A549 (cell line): ENCODE measurements around the gene EWSR1. TPM values are rescaled to one million over a fixed set of nuclear protein-coding genes. Genes with fewer than 3 reads are reported as not detected.

Source experiments
- ATAC-seq, 2 experiments: fragments of 200-7000 bp in 1 of 2; fragments of >200 bp in 1 of 2; cut with Nextera tagmentation in 1 of 2; cut with Tn5 transposase in 1 of 2; 3 replicates each; pipeline versions ENCODE4 v1.8.0 to v1.9.1; 2018 to 2020; ENCODE audit warnings: mild to moderate bottlenecking in 1 of 2, moderate library complexity in 1 of 2
- CTCF ChIA-PET: fragments of 300-600 bp; sonication (Branson Sonifier 250); formaldehyde crosslinking; extraction: SDS; loops from one replicate; lab custom pipeline; 2021; ENCODE audit warnings: antibody characterized with exemption, inconsistent platforms; lab: Yijun Ruan, JAX
- POLR2A ChIA-PET: fragments of 350-600 bp; formaldehyde crosslinking; extraction: SDS; loops from one replicate; lab custom pipeline; 2021; ENCODE audit warnings: antibody characterized with exemption, inconsistent platforms; lab: Yijun Ruan, JAX
- DNase-seq, 2 experiments: peaks; one replicate each; pipeline versions ENCODE4 v3.0.0 to v3.0.0-alpha.2; 2011 to 2016; ENCODE audit warnings: low read depth in 1 of 2, low spot score in 1 of 2
- FAIRE-seq: peaks from 2 replicates; lab custom pipeline; 2011; peaks lifted over from hg19 to GRCh38; lab: Jason Lieb, UNC
- H3K27ac ChIP-seq, 2 experiments: fragments of >200 bp; sonication (Bioruptor Twin); formaldehyde crosslinking; 3 replicates each; pipeline ENCODE4 v1.5.1; 2016 to 2017
- H3K4me1 ChIP-seq: fragments of >200 bp; sonication (Bioruptor Twin); formaldehyde crosslinking; 3 replicates; pipeline ENCODE4 v1.6.1; 2016
- H3K4me2 ChIP-seq: fragments of >200 bp; sonication (Bioruptor Twin); formaldehyde crosslinking; 3 replicates; pipeline ENCODE4 v1.6.1; 2016
- H3K4me3 ChIP-seq: fragments of >200 bp; sonication (Bioruptor Twin); formaldehyde crosslinking; 3 replicates; pipeline ENCODE4 v1.5.1; 2016
- H3K9me3 ChIP-seq: fragments of >200 bp; sonication (Bioruptor Twin); formaldehyde crosslinking; 3 replicates; pipeline ENCODE4 v1.6.1; 2016
- CBX2 ChIP-seq: fragments of 200-600 bp; sonication (generic); IDR thresholded peaks from 2 replicates; pipeline ENCODE4 v1.6.1; 2016; ENCODE audit warnings: low read depth, mild to moderate bottlenecking, borderline replicate concordance
- EHF ChIP-seq: fragments of 250-450 bp; sonication (Bioruptor Pico); IDR thresholded peaks from 2 replicates; pipeline ENCODE4 v1.5.0; 2020; ENCODE audit warnings: mild to moderate bottlenecking
- EHMT2 ChIP-seq: fragments of 200-600 bp; sonication (generic); IDR thresholded peaks from 2 replicates; pipeline ENCODE4 v1.6.1; 2016; ENCODE audit warnings: antibody characterized with exemption, low read depth, mild to moderate bottlenecking, moderate library complexity
- EP300 ChIP-seq, 2 experiments: fragments of >200 bp; sonication (Bioruptor Twin); formaldehyde crosslinking; IDR thresholded peaks; 2 replicates in 1 of 2; 3 replicates in 1 of 2; pipeline ENCODE4 v1.6.1; 2016 to 2017
- FOXS1 ChIP-seq: fragments of 250-450 bp; sonication (Bioruptor Pico); IDR thresholded peaks from 2 replicates; pipeline ENCODE4 v1.5.0; 2020; ENCODE audit warnings: mild to moderate bottlenecking, moderate library complexity
- GATA3 ChIP-seq: IDR thresholded peaks from 2 replicates; pipeline ENCODE4 v1.6.1; 2012; ENCODE audit warnings: borderline replicate concordance
- HOXB5 ChIP-seq: fragments of 250-450 bp; sonication (Bioruptor Pico); IDR thresholded peaks from 2 replicates; pipeline ENCODE4 v1.5.0; 2020; ENCODE audit warnings: mild to moderate bottlenecking, moderate library complexity
- KDM5A ChIP-seq: fragments of 200-600 bp; sonication (generic); IDR thresholded peaks from 2 replicates; pipeline ENCODE4 v1.6.1; 2016; ENCODE audit warnings: antibody characterized with exemption, mild to moderate bottlenecking
- MAZ ChIP-seq: fragments of 150-350 bp; IDR thresholded peaks from 2 replicates; pipeline ENCODE4 v1.6.1; 2014; ENCODE audit warnings: antibody characterized with exemption, low read depth, low read length, borderline replicate concordance
- PHF8 ChIP-seq: fragments of 200-600 bp; sonication (generic); IDR thresholded peaks from 2 replicates; pipeline ENCODE4 v1.6.1; 2016; ENCODE audit warnings: low read depth, mild to moderate bottlenecking, antibody characterized with exemption, moderate library complexity, borderline replicate concordance
- RAD21 ChIP-seq, 2 experiments: fragments of >200 bp in 1 of 2; sonication (Bioruptor Twin) in 1 of 2; formaldehyde crosslinking in 1 of 2; IDR thresholded peaks in 1 of 2; conservative IDR thresholded peaks in 1 of 2; 2 replicates in 1 of 2; 3 replicates in 1 of 2; pipeline ENCODE4 v1.6.1; 2012 to 2018; ENCODE audit warnings: inconsistent platforms in 1 of 2
- RNF2 ChIP-seq: fragments of 200-600 bp; sonication (generic); IDR thresholded peaks from 2 replicates; pipeline ENCODE4 v1.6.1; 2016; ENCODE audit warnings: low read depth, mild to moderate bottlenecking, antibody characterized with exemption, moderate library complexity, borderline replicate concordance
- SREBF2 ChIP-seq: fragments of 450-650 bp; IDR thresholded peaks from 2 replicates; pipeline ENCODE4 v1.6.1; 2014; ENCODE audit warnings: mild to moderate bottlenecking, moderate library complexity
- TP53 ChIP-seq: fragments of 250-450 bp; sonication (Bioruptor Pico); IDR thresholded peaks from 2 replicates; pipeline ENCODE4 v1.5.0; 2021; ENCODE audit warnings: mild to moderate bottlenecking, moderate library complexity
- ZC3H11A ChIP-seq: fragments of 450-650 bp; IDR thresholded peaks from 2 replicates; pipeline ENCODE4 v1.6.1; 2014; ENCODE audit warnings: antibody characterized with exemption, mild to moderate bottlenecking
- ZFP36 ChIP-seq: fragments of 450-650 bp; IDR thresholded peaks from 2 replicates; pipeline ENCODE4 v1.6.1; 2014; ENCODE audit warnings: borderline replicate concordance; ENCODE audit not compliant: partially characterized antibody
- WGBS: methylation state at CpG from one replicate; pipeline ENCODE4 v1.1.6; 2017; ENCODE audit errors: missing lambda C conversion rate; 5-methylcytosine and 5-hydroxymethylcytosine counted together
- polyA plus RNA-seq, 4 experiments: library from polyadenylated mRNA; depleted of rRNA in 3 of 4; stranded (reverse); fragments of >200 nt; fragmentation: RNase III in 1 of 4; extraction: RNeasy Plus Mini Kit Qiagen cat#74134 plus additional on column Dnase treatment in 1 of 4; gene quantifications; 2 replicates in 3 of 4; 3 replicates in 1 of 4; pipeline ENCODE4 v1.2.3, GENCODE V29; 2011 to 2017
- TF ChIP-seq, protein P1 (sequence below): fragments of 150-350 bp; IDR thresholded peaks from 2 replicates; pipeline ENCODE4 v1.6.1; 2014; ENCODE audit warnings: low read depth, mild to moderate bottlenecking, low read length

EWSR1 gene
- polyA plus RNA-seq, 2 of the 4 experiments (the other 2 are of a cell fraction) = 146 to 281 TPM

DNA sequence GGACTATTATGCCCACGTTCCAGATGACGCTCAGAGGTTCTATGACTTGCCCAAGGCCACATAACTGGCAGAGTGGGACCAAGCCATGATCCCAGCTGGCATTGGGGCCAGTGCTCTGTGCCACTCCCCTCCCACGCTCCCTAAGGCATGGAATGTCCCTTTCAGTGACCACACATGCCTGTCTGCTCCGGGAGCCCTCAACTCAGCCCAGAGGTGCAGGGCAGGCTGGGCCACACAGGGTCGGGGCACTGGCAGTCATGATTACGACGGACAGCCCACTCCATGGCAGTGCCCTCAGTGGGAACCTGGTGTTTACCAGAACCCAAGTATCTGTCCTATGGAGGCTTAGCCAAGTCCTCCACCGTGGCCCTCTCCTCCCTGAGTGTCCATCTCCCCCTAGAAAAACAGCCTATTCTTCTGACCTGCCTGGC, 10.3 kb upstream of the EWSR1 start:
- CTCF ChIA-PET = interaction anchor here (2.0 to 4.5 kb wide), 2 partner anchors 10 to 12 kb away, joined by 6 to 42 read pairs; no protein-coding TSS in a partner anchor
- no peak overlapping the region for H3K4me2 ChIP-seq
- no peak for ATAC-seq
- no peaks in the 10 kb centered on the region for H3K9me3 ChIP-seq
- FAIRE-seq = no peak
- no peak for DNase-seq
- TF ChIP-seq EHMT2 (no peak), RAD21 (conservative IDR thresholded peaks at IDR 0.05 in 1 of 2, IDR thresholded peaks at IDR 0.05 in 1 of 2) (no peak), EP300 (IDR thresholded peaks at IDR 0.05) (no peak), PHF8 (no peak), ZC3H11A (no peak), KDM5A (no peak), SREBF2 (no peak)
- H3K27ac ChIP-seq = no peak overlapping the region
- WGBS = 93% methylated on average over 5 of the region's 8 CpGs
- POLR2A ChIA-PET = no interaction called here
- H3K4me1 ChIP-seq = no peaks in the 10 kb centered on the region
- no peak overlapping the region for H3K4me3 ChIP-seq

DNA sequence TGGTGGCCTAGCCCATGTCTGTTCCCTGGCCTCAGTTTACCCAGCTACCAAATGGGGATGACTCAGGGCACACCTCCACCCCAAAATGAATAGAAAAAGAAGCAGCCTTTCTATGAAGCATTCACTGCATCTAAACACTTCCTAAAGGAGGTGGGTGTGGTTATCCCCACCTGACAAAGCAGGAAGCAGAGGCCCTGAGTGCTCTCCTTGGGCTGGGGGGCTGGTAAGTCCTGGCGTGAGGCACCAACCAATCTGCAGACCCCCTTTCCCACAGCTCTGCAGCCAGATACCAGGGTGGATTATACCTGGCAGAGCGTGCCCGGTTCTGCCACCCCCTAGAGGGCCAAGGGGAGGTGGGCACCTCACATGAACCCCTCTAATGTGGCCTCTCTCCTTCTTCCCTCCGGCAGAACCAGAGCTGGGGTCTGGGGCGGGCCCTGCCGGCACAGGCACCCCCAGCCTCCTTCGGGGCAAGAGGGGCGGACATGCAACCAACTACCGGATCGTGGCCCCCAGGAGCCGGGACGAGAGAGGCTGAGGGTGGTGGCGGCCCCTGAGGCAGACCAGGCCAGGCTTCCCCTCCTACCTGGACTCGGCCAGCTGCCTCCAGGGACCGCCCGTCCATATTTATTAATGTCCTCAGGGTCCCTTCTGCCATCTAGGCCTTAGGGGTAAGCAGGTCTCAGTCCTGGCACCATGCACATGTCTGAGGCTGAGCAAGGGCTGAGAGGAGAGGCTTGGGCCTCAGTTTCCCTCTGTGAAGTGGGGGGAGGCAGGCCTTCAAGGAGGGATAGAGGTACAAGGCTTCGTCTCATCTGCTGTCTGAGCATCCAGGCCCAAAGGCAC, 9.4 kb upstream of the EWSR1 start:
- no peak overlapping the region for H3K27ac ChIP-seq
- DNase-seq = no peak
- WGBS = 100% methylated on average over 2 of the region's 17 CpGs
- POLR2A ChIA-PET = no interaction called here
- no peak overlapping the region for H3K4me2 ChIP-seq
- FAIRE-seq = no peak
- no peak overlapping the region for H3K4me3 ChIP-seq
- ATAC-seq = no peak
- H3K9me3 ChIP-seq = no peaks in the 10 kb centered on the region
- CTCF ChIA-PET = interaction anchor here (0.6 to 4.5 kb wide), 3 partner anchors 11 to 194 kb away, joined by 3 to 42 read pairs (median 6); no protein-coding TSS in a partner anchor
- no peaks in the 10 kb centered on the region for H3K4me1 ChIP-seq
- TF ChIP-seq HOXB5 (CRISPR knock-in tag) = no peak
- TF ChIP-seq FOXS1 (CRISPR knock-in tag) = no peak

- Histone ChIP-seq H3K4me3 (no peak overlapping the region), H3K4me2 (no peak overlapping the region), H3K4me1 (no peaks in the 10 kb centered on the region), H3K27ac (no peak overlapping the region), H3K9me3 (no peaks in the 10 kb centered on the region)
- ChIA-PET POLR2A (no interaction called here), CTCF (interaction anchor here (0.9 kb wide), 1 partner anchor 12 kb away, joined by 6 read pairs; no protein-coding TSS in a partner anchor)
- ATAC-seq (peak; percentile 75 to 80), DNase-seq (peak; percentile 29 to 34), FAIRE-seq (no peak)
- 89% methylated on average over 9 of the region's 11 CpGs for WGBS
- TF ChIP-seq RNF2 (no peak), CBX2 (no peak), TP53 (no peak), GATA3 (no peak), MAZ (no peak), EHMT2 (no peak), EHF (no peak), ZFP36 (no peak)
- TF ChIP-seq, protein P1, sequence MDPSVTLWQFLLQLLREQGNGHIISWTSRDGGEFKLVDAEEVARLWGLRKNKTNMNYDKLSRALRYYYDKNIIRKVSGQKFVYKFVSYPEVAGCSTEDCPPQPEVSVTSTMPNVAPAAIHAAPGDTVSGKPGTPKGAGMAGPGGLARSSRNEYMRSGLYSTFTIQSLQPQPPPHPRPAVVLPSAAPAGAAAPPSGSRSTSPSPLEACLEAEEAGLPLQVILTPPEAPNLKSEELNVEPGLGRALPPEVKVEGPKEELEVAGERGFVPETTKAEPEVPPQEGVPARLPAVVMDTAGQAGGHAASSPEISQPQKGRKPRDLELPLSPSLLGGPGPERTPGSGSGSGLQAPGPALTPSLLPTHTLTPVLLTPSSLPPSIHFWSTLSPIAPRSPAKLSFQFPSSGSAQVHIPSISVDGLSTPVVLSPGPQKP = no peak
Measured at GRCh38 chr22:29259253-29259899, 8.7 kb upstream of the EWSR1 start.
